GM12878 (cell line): ENCODE measurements around the gene ZCCHC3. TPM values are rescaled to one million over a fixed set of nuclear protein-coding genes. Genes with fewer than 3 reads are reported as not detected.

Experiments
- ATAC-seq: fragments of 200-7000 bp; cut with Tn5 transposase; 3 replicates; pipeline ENCODE4 v1.9.1; 2020; ENCODE audit warnings: mild to moderate bottlenecking, moderate library complexity
- BruUV-seq: library from RNA; stranded (reverse); fragments of 400-500 nt; replicated peaks from 2 replicates; lab custom pipeline; 2021; lab: Mats Ljungman, UMichigan
- CTCF ChIA-PET: fragments of 300-600 bp; sonication (Branson Sonifier 250); formaldehyde crosslinking; extraction: SDS; loops from one replicate; lab custom pipeline; 2021; ENCODE audit warnings: inconsistent platforms; lab: Yijun Ruan, JAX
- POLR2A ChIA-PET: fragments of 350-600 bp; formaldehyde crosslinking; extraction: SDS; loops from one replicate; lab custom pipeline; 2021; ENCODE audit warnings: inconsistent platforms; lab: Charles Lee
- RAD21 ChIA-PET: fragments of 300-600 bp; sonication (Branson Sonifier 250); formaldehyde crosslinking; loops from one replicate; lab custom pipeline; 2023; ENCODE audit warnings: antibody characterized with exemption; ENCODE audit not compliant: unreplicated experiment; lab: Charles Lee
- SMC1A ChIA-PET: fragments of 300-600 bp; sonication (Branson Sonifier 250); formaldehyde crosslinking; loops from one replicate; lab custom pipeline; 2023; ENCODE audit not compliant: unreplicated experiment, uncharacterized antibody; lab: Charles Lee
- DNase-seq: peaks from one replicate; pipeline ENCODE4 v3.0.0-alpha.2; 2011; ENCODE audit warnings: low read depth, low spot score
- FAIRE-seq: peaks from 3 replicates; lab custom pipeline; 2011; peaks lifted over from hg19 to GRCh38; lab: Jason Lieb, UNC
- H2AFZ ChIP-seq: 2 replicates; pipeline ENCODE4 v1.6.0; 2011; ENCODE audit warnings: low read depth, low read length, control low read depth; ENCODE audit not compliant: control insufficient read depth
- H3K27ac ChIP-seq: 2 replicates; pipeline ENCODE4 v1.5.1; 2011; ENCODE audit warnings: control low read depth; ENCODE audit not compliant: control insufficient read depth, insufficient read depth
- H3K27me3 ChIP-seq, 2 experiments: replicated peaks in 1 of 2; 2 replicates each; pipeline versions ENCODE4 v1.6.0 to v1.6.1; 2011; ENCODE audit warnings: low read length in 1 of 2; ENCODE audit not compliant: control insufficient read depth in 2 of 2, insufficient read depth in 2 of 2
- H3K36me3 ChIP-seq, 2 experiments: 2 replicates each; pipeline ENCODE4 v1.5.1; 2011; ENCODE audit warnings: low read length in 1 of 2; ENCODE audit not compliant: control insufficient read depth in 2 of 2, insufficient read depth in 2 of 2
- H3K4me1 ChIP-seq: 2 replicates; pipeline ENCODE4 v1.6.1; 2011; ENCODE audit warnings: mild to moderate bottlenecking, low read length, moderate library complexity, mixed read lengths; ENCODE audit not compliant: control insufficient read depth, insufficient read depth
- H3K4me2 ChIP-seq: 2 replicates; pipeline ENCODE4 v1.6.0; 2011; ENCODE audit warnings: control low read depth; ENCODE audit not compliant: control insufficient read depth, insufficient read depth
- H3K4me3 ChIP-seq: fragments of 200-600 bp; sonication (generic); 2 replicates; pipeline ENCODE4 v1.5.1; 2016
- H3K79me2 ChIP-seq: 2 replicates; pipeline ENCODE4 v1.6.0; 2011; ENCODE audit warnings: low read length; ENCODE audit not compliant: control insufficient read depth, insufficient read depth
- H3K9ac ChIP-seq: 2 replicates; pipeline ENCODE4 v1.8.0; 2011; ENCODE audit warnings: low read length, control low read depth, mixed read lengths; ENCODE audit not compliant: control insufficient read depth, insufficient read depth
- H3K9me3 ChIP-seq: replicated peaks from 3 replicates; pipeline ENCODE4 v1.5.1; 2011; ENCODE audit warnings: mild to moderate bottlenecking, low read length; ENCODE audit not compliant: control insufficient read depth, insufficient read depth
- H4K20me1 ChIP-seq: 2 replicates; pipeline ENCODE4 v1.6.0; 2011; ENCODE audit not compliant: control insufficient read depth, insufficient read depth
- DPF2 ChIP-seq: fragments of 450-650 bp; IDR thresholded peaks from 2 replicates; pipeline ENCODE4 v1.6.1; 2017; ENCODE audit warnings: mild to moderate bottlenecking
- ESRRA ChIP-seq: IDR thresholded peaks from 2 replicates; pipeline ENCODE4 v1.6.1; 2012; ENCODE audit warnings: mild to moderate bottlenecking, low read length, improper control_type of control experiment
- HDAC2 ChIP-seq: fragments of 200-600 bp; sonication (generic); IDR thresholded peaks from 2 replicates; pipeline ENCODE4 v1.6.1; 2017
- MYB ChIP-seq: fragments of 150-350 bp; IDR thresholded peaks from 2 replicates; pipeline ENCODE4 v1.6.1; 2014; ENCODE audit warnings: mild to moderate bottlenecking, low read depth, low read length, borderline replicate concordance
- NFXL1 ChIP-seq: fragments of 450-650 bp; IDR thresholded peaks from 2 replicates; pipeline ENCODE4 v1.6.1; 2017; ENCODE audit warnings: antibody characterized with exemption, mild to moderate bottlenecking, borderline replicate concordance
- NR2C2 ChIP-seq: IDR thresholded peaks from 2 replicates; pipeline ENCODE4 v1.6.1; 2011; ENCODE audit warnings: borderline replicate concordance, low read depth; ENCODE audit not compliant: control insufficient read depth, insufficient read length
- SPI1 ChIP-seq: IDR thresholded peaks from 2 replicates; pipeline ENCODE4 v1.6.1; 2011; ENCODE audit warnings: low read depth, mild to moderate bottlenecking, low read length, moderate library complexity, borderline replicate concordance; ENCODE audit not compliant: insufficient read depth
- STAT1 ChIP-seq: fragments of 450-650 bp; conservative IDR thresholded peaks from 2 replicates; pipeline ENCODE4 v1.6.1; 2014; ENCODE audit warnings: antibody characterized with exemption, mild to moderate bottlenecking
- in situ Hi-C: fragments of 300-500 bp; cut with MboI; formaldehyde crosslinking; loops from 9 replicates; pipeline ENCODE4 v1.14.3; 2018; ENCODE audit warnings: mixed read lengths
- intact Hi-C: fragments of 100-400 bp; cut with micrococcal nuclease; formaldehyde crosslinking; loops from one replicate; pipeline ENCODE4 v1.14.2; 2022; ENCODE audit not compliant: unreplicated experiment
- polyA plus RNA-seq, 11 experiments: library from polyadenylated mRNA; depleted of rRNA in 4 of 11; unstranded in 6 of 11; stranded (reverse) in 5 of 11; fragments of >200 nt; fragmentation: Nextera tagmentation in 4 of 11; fragmentation: Illumina TruSeq in 1 of 11; extraction: Ambion mirVana in 4 of 11; extraction: Trizol in 1 of 11; gene quantifications; 1 replicate in 1 of 11; 2 replicates in 10 of 11; pipeline versions ENCODE4 v1.2.1 to v1.2.3, GENCODE V29; 2011 to 2016; ENCODE audit warnings: inconsistent platforms in 2 of 11, missing spikeins in 2 of 11, low read depth in 1 of 11
- total RNA-seq, 4 experiments: library from RNA; depleted of rRNA in 3 of 4; stranded (reverse); fragments of >200 nt in 3 of 4; fragmentation: Illumina TruSeq in 1 of 4; extraction: Trizol in 1 of 4; gene quantifications; 2 replicates each; pipeline versions ENCODE4 v1.2.1 to v1.2.3, GENCODE V29; 2013 to 2021
- TF ChIP-seq, protein P1 (sequence below): fragments of 450-650 bp; IDR thresholded peaks from 2 replicates; pipeline ENCODE4 v1.6.1; 2018; ENCODE audit warnings: mild to moderate bottlenecking, low read depth, moderate library complexity; ENCODE audit not compliant: partially characterized antibody

ZCCHC3 gene
- total and polyA plus RNA-seq, 10 of the 15 experiments (the other 5 are each of a cell fraction or from before 2014, with no cell fraction given) = 5.3 to 36.1 (median 17.2) TPM

DNA sequence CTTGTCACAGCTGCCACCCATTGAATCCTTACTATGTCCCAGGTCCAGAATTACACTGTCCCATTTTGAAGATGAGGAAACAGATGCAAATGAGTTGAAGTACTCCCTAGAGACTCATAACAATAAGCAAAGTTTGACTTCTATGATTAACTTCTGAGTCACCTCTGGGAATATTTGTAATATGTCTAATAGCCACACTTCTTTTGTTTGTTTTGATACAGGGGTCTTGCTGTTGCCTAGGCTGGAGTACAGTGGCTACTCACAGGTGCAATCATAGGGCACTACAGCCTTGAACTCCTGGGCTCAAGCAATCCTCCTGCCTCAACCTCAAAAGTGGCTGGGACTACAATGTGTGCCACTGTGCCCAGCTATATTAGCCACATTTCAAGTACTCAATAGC lies 16.6 kb downstream of the ZCCHC3 start:
- DNase-seq = no peak
- H3K79me2 ChIP-seq = no peaks in the 10 kb centered on the region
- no peak for TF ChIP-seq NR2C2
- TF ChIP-seq DPF2 = no peak
- TF ChIP-seq HDAC2 = no peak
- no peak for TF ChIP-seq SPI1
- no peak for TF ChIP-seq ESRRA
- TF ChIP-seq, protein P1, sequence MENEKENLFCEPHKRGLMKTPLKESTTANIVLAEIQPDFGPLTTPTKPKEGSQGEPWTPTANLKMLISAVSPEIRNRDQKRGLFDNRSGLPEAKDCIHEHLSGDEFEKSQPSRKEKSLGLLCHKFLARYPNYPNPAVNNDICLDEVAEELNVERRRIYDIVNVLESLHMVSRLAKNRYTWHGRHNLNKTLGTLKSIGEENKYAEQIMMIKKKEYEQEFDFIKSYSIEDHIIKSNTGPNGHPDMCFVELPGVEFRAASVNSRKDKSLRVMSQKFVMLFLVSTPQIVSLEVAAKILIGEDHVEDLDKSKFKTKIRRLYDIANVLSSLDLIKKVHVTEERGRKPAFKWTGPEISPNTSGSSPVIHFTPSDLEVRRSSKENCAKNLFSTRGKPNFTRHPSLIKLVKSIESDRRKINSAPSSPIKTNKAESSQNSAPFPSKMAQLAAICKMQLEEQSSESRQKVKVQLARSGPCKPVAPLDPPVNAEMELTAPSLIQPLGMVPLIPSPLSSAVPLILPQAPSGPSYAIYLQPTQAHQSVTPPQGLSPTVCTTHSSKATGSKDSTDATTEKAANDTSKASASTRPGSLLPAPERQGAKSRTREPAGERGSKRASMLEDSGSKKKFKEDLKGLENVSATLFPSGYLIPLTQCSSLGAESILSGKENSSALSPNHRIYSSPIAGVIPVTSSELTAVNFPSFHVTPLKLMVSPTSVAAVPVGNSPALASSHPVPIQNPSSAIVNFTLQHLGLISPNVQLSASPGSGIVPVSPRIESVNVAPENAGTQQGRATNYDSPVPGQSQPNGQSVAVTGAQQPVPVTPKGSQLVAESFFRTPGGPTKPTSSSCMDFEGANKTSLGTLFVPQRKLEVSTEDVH = no peak
- no peak for TF ChIP-seq MYB
- no peak for TF ChIP-seq NFXL1
- no peak for TF ChIP-seq STAT1
- TF ChIP-seq, all 136 proteins: peak for 0
- in situ Hi-C loops (no loop called here), intact Hi-C loops (no loop called here)
- RAD21 ChIA-PET = no interaction called here
- Histone ChIP-seq H3K36me3 (no peaks in the 10 kb centered on the region), H3K27me3 (no peaks in the 10 kb centered on the region), H3K4me3 (no peak overlapping the region), H3K4me2 (no peak overlapping the region), H3K4me1 (peaks cover 4% of the 10 kb centered on the region; the same call in 1 of the 2 replicates), H3K9ac (no peak overlapping the region), H4K20me1 (no peaks in the 10 kb centered on the region), H3K9me3 (no peaks in the 10 kb centered on the region), H3K27ac (no peak overlapping the region), H2AFZ (no peak overlapping the region)
- SMC1A ChIA-PET = interaction anchor here (2.5 kb wide), 1 partner anchor 15 kb away, joined by 8 read pairs; no protein-coding TSS in a partner anchor
- no TSS peak for BruUV-seq
- CTCF ChIA-PET = no interaction called here
- ATAC-seq = no peak
- FAIRE-seq = no peak
- POLR2A ChIA-PET = no interaction called here
